ENCODE results near the gene ARFGEF2.

ARFGEF2 gene

DNA sequence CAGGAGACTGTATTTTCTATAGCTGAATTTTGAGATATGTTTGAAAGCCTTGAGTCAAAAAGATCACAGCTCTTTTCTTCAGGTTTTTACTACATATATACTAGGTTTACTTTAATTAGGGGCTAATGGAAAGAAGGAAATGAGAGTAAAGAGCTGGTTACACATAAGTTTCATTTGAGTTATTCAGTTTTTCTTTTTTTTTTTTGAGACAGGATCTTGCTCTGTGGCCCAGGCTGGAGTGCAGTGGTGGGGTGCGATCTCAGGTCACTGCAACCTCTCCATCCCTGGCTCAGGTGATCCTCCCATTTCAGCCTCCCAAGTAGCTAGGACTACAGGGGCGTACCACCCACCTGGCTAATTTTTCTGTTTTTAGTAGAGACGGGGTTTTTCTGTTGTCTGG is 4.8 kb downstream of the ARFGEF2 start:
- no peak for DNase-seq (ENCODE audit: low spot score)
- in situ Hi-C loops (cut with MboI; ENCODE audit: low pct_unique_long_range_greater_than_20kb, low sequenced_read_pairs, unreplicated experiment), result no loop called here
- TF ChIP-seq, protein P1, sequence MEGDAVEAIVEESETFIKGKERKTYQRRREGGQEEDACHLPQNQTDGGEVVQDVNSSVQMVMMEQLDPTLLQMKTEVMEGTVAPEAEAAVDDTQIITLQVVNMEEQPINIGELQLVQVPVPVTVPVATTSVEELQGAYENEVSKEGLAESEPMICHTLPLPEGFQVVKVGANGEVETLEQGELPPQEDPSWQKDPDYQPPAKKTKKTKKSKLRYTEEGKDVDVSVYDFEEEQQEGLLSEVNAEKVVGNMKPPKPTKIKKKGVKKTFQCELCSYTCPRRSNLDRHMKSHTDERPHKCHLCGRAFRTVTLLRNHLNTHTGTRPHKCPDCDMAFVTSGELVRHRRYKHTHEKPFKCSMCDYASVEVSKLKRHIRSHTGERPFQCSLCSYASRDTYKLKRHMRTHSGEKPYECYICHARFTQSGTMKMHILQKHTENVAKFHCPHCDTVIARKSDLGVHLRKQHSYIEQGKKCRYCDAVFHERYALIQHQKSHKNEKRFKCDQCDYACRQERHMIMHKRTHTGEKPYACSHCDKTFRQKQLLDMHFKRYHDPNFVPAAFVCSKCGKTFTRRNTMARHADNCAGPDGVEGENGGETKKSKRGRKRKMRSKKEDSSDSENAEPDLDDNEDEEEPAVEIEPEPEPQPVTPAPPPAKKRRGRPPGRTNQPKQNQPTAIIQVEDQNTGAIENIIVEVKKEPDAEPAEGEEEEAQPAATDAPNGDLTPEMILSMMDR (IDR thresholded peaks at IDR 0.05; ENCODE audit: extremely low read depth, insufficient read depth, missing control alignments), result no peak

DNA sequence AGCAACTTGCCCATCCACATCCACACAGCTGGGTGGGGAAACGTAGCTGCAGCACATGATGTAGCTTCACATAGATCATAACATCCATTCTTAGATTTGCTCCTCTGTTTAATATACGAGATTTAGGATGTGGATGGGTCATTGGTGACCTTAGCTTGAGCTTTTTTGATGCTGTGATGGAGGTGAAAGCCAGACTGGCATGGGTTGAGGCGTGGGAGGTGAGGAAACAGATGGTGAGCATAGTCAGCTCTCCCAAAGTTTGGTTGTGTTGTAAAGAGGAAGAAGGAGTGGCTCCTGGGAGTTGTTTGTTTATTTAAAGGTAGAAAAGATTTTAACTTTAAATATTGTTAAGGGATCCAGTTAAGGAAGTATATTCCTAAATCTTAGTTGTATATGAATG is 5.3 kb downstream of the ARFGEF2 start:
- no peak for DNase-seq (ENCODE audit: low spot score)
- TF ChIP-seq, protein P1 (IDR thresholded peaks at IDR 0.05; ENCODE audit: extremely low read depth, insufficient read depth, missing control alignments), result no peak
- in situ Hi-C loops (cut with MboI; ENCODE audit: low pct_unique_long_range_greater_than_20kb, low sequenced_read_pairs, unreplicated experiment), result no loop called here

DNA sequence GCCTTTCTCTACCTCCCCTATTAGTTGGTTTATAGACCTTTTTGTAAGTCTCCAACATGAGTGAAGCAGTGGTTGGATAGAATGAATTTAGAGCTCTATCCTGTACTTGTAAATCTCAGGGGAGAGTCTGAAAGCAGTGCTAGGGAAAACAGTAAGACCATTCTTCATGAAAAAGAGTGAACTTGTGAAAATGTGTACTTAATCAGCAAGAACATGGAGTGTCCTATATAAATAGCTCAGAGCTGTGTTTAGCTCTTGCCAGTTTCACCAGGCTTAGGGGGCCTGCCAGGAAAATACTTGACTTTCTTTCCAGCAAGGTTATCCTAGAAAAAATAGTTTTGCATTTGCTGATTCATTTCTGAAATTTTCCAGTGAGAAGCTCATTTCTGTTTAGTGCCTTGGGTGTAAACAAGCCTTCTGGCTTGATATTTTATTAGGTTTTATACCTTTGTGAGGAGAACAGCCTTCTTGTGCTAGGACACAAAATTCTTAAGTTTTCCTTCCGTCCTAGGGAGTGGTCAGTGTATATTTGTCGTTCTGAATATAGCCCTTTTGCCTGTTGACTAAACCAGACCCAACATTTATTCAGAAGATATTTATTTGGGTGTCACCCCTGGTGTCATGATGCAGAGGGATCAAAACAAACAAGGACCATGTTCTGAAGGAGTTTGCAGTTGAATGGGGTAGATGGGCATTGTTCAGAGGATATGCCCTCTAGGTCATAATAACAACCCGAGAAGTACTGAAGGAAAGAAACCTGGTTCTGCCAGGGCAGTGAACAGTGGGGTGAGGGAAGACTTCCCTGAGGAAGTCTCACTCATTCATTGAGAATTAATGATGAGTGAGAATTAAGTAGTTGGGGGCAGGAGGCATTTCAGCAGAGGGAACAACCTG is 7.6 kb downstream of the ARFGEF2 start:
- DNase-seq (ENCODE audit: low spot score), result no peak
- in situ Hi-C loops (cut with MboI; ENCODE audit: low pct_unique_long_range_greater_than_20kb, low sequenced_read_pairs, unreplicated experiment), result no loop called here
- TF ChIP-seq, protein P1 (IDR thresholded peaks at IDR 0.05; ENCODE audit: extremely low read depth, insufficient read depth, missing control alignments), result no peak

DNA sequence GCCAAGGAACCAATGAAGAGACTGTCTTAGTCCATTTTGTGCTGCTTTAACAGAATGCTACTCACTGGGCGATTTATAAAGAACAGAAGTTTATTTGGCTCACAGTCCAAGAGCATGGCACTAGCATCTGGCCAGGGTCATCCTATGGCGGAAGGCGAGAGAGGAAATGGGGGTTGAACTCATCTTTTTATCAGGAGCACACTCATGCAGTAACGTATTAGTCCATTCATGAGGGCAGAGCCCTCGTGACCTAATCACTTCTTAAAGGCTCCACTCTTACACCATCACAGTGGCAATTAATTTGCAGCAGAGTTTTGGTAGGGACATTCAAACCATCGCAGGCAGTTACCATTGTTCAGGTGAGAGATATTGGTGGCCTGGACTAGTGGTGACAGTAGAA is 8.5 kb downstream of the ARFGEF2 start:
- no peak for DNase-seq (ENCODE audit: low spot score)
- TF ChIP-seq, protein P1 (IDR thresholded peaks at IDR 0.05; ENCODE audit: extremely low read depth, insufficient read depth, missing control alignments), result no peak
- in situ Hi-C loops (cut with MboI; ENCODE audit: low pct_unique_long_range_greater_than_20kb, low sequenced_read_pairs, unreplicated experiment), result no loop called here

DNA sequence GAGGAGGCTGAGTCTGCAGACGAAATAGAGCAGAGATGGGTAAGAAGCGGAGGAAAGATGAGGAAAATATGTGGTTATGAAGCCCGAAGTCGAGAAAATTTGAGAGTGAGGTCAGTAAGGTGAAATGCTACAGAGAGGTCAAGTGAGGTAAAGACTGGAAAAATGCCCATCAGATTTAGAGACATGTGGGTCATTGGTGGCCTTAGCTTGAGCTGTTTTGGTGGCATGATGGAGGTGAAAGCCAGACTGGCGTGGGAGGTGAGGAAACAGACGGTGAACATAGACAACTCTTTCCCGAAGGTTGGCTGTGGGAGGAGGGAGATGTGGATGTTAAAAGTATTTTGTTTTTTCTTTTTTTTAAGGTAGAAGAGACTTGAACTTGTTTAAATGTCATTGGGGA is 9.4 kb downstream of the ARFGEF2 start:
- TF ChIP-seq, protein P1 (IDR thresholded peaks at IDR 0.05; ENCODE audit: extremely low read depth, insufficient read depth, missing control alignments), result no peak
- no peak for DNase-seq (ENCODE audit: low spot score)
- in situ Hi-C loops (cut with MboI; ENCODE audit: low pct_unique_long_range_greater_than_20kb, low sequenced_read_pairs, unreplicated experiment), result no loop called here

DNA sequence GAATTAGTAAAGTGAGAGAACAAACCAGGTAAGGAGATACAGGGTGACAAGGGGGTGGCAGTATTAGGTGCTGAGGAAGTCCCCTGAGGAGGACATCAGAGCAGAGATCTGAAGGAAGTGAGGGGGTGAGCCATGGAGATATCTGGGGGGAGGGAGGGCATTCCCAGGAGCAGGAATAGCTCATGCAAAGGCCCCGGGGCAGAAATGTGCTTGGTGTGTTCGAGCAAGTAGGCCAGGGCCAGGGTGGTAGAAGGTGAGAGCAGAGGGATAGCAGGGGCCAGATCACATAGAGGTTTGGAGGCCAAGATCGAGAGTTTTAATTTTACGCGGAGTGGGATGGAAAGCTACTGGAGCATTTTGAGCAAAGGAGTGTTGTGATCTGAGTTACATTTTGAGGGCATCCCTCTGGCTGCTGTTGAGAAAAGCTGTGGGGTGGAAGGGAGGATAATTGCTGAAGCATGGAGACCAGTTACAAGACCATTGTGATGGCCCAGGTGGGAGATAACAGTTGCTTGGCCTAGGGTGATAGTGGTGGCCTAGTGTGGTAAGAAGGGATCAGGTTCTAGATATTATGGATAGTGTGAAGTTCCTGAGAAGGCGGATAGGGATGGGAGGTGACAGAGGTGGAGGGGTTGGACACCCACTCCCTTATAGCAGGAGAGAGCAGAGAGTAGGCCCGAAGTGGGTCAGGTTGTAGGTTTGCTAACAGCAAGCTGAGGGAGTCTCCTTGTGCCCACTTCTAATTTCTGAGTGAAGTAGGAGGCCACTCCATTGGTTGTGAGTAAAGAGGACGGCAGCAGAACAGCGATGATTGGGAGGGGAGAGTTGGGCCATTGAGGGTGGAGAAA is 10.2 kb downstream of the ARFGEF2 start:
- TF ChIP-seq, protein P1 (IDR thresholded peaks at IDR 0.05; ENCODE audit: extremely low read depth, insufficient read depth, missing control alignments), result no peak
- in situ Hi-C loops (cut with MboI; ENCODE audit: low pct_unique_long_range_greater_than_20kb, low sequenced_read_pairs, unreplicated experiment), result no loop called here
- DNase-seq (ENCODE audit: low spot score), result no peak
